H4 (cell line): ENCODE data around the gene PPP1R2B. TPM values are rescaled to one million over a fixed set of nuclear protein-coding genes. Genes with fewer than 3 reads are reported as not detected.
A peak's percentile ranks its signal among the peaks of the same experiment; 100 is the strongest.
"Not testable (repeated sequence)": the region's sequence is repeated elsewhere in the genome, so short reads cannot be mapped to it uniquely, and the experiment has no call there.

Experiments
- DNase-seq: peaks from one replicate; pipeline ENCODE4 v3.0.0-alpha.2; 2015; ENCODE audit warnings: low spot score
- total RNA-seq: library from RNA; depleted of rRNA; stranded (reverse); fragments of >200 nt; shearing (Covaris generic); gene quantifications from 2 replicates; pipeline ENCODE4 v1.2.3, GENCODE V29; 2014; rRNA removed

PPP1R2B gene
- total RNA-seq: 0.06 TPM in 1 of 2 replicates, not detected in the other

DNA sequence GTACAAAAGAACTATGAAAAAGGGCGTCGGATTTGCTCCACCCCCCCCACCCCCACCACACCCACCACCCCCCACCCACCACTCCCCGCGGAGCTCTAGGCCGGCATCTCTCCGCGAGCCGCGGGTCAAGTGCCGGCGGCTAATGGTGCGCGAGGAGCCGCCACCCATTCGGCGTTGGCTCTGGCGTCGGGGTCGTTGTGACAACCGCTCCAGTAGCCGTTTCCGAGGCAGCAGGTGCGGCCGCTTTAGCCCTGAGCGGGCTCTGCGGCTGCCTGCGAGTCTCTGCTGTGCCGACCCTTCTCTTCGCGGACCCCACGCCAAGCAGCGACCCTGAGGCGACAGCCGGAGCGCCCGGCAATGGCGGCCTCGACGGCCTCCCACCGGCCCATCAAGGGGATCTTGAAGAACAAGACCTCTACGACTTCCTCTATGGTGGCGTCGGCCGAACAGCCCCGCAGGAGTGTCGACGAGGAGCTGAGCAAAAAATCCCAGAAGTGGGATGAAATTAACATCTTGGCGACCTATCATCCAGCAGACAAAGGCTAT is at the start of gene PPP1R2B:
PPP1R2B (plus strand) TSS at position 90 of the 546 bp plus-strand sequence; CDS start at position 358, 268 bp downstream.
- no peak for DNase-seq

DNA sequence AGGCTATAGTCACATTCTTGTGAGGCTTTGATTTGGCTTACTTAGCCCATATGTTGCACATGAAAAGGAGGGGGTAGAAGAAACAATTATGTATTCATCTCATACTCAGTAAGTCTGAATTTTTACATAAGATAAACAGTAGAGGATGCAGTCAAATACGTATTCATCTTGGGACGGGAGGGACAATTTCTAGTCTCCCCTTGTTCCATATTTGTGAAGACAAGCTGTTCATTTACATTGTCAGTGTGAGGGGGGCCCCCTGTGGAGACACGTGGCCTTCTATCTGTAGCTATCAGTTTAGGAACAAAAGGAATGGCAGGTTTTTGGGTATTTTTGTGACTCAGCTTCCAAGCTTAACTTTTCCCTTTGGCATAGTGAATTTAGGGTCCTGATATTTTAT is 49.2 kb upstream of the PPP1R2B start:
- no peak for DNase-seq

- DNase-seq: no peak
These were observed 47.6 kb upstream of the PPP1R2B start for GRCh38 chr5:156802501-156802900.

DNA sequence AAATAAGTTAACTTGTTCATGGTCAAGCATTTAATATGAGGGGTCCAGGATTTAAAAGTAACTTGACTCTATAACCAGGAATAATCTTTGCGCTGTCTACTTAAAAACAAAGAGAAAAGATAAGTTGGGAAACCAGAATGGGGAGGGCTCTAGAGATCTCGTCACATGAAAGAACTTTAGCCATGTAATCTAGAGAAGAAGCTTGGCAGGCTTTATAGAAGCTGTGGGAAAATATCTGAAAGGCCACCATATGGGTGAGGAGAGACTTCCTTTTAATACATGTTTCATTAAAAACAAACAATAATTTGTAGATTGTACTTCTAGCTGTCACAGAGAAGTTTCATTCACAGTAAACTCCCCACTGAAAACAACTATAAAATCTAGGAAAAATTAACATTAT is 46.7 kb upstream of the PPP1R2B start:
- no peak for DNase-seq

- DNase-seq: no peak
These were observed 37.1 kb upstream of the PPP1R2B start for GRCh38 chr5:156812959-156813358.

- no peak for DNase-seq
These were observed 34.0 kb upstream of the PPP1R2B start for GRCh38 chr5:156815988-156816599.

GRCh38 chr5:156819537-156819936 is 30.6 kb upstream of the PPP1R2B start:
- DNase-seq: no peak

- no peak for DNase-seq
These were observed 30.0 kb upstream of the PPP1R2B start for GRCh38 chr5:156819967-156820581.

- DNase-seq: no peak
These were observed 25.9 kb upstream of the PPP1R2B start for GRCh38 chr5:156824241-156824640.

DNA sequence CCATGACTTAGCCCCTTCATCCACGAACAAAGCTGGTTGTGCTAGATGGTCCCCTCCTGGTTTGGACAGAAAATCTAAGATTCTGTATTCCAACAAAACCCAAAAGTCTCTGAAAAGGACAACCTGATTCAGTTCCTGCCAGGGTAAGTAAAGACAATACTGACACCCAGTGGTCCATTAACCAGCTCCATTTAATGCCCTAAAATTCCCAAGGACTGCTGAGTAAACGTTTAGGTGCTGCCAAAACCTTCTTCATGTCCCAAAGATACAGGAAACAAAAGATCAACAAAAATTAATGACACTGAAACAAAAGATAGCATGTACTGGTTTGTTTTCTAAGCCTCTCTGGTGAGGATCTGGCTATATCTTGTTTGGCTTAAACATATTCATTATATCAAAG is 25.3 kb upstream of the PPP1R2B start:
- peak; percentile 5 for DNase-seq

- no peak for DNase-seq
These were observed 24.4 kb upstream of the PPP1R2B start for GRCh38 chr5:156825688-156826087.

GRCh38 chr5:156826150-156826549 is 23.9 kb upstream of the PPP1R2B start:
- DNase-seq: no peak

- no peak for DNase-seq
These were observed 15.2 kb upstream of the PPP1R2B start for GRCh38 chr5:156834916-156835315.

GRCh38 chr5:156835905-156836304 is 14.2 kb upstream of the PPP1R2B start:
- DNase-seq: no peak

DNA sequence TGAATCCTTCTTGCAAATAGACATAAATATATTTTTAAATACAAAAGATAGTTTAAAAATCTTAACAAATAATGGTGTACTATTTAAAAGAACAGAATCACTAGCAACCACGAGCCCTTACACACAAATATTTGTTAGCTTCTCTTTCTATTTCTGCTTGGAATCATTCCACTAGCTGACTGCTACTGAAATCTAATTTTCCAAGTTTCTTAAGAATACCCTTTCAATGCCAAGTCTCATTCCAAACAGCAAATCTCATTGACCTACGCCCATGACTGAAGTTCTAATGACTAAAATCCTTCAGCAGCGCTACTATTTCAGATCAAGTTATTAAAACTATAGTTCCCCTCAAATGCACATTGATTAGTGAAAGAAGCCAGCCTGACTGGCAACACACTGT is 13.2 kb upstream of the PPP1R2B start:
- no peak for DNase-seq

DNA sequence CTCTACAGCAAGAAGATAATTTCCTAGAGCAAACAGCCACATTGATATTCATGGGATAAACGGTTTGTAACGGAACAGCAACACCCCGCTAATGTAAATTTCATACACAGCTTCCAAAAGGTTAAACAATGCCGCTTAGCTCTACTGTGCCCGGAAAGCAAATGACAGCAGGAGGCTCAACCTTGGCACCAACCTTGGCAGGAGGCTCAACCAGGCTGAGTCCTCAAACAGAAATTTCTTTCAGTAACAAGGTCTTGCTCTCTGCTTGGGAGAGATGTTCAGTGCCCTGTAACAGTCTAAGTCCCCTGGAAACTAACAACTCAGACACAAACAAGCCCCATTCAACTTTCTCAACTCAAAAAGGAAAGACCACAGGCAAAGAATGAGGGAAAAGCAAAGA is 11.1 kb upstream of the PPP1R2B start:
- no peak for DNase-seq

DNA sequence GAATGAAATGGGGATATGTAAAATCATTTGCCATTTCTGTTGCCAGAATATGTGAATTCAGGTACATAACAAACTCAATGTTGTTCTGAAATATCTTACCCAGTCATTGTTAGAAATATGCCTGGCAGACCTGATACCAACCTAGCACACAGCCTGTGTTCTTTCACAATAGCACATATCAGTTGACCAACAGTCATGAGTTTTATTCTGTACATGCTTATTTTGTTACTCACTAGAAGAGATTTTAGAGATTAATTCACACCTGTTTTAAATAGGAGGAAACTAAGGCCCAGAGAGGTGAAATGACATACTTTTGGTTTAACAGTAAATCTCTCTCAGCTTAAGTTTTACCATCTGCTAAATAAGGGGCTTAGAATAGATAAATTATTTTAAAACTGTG is 8.4 kb upstream of the PPP1R2B start:
- no peak for DNase-seq

DNA sequence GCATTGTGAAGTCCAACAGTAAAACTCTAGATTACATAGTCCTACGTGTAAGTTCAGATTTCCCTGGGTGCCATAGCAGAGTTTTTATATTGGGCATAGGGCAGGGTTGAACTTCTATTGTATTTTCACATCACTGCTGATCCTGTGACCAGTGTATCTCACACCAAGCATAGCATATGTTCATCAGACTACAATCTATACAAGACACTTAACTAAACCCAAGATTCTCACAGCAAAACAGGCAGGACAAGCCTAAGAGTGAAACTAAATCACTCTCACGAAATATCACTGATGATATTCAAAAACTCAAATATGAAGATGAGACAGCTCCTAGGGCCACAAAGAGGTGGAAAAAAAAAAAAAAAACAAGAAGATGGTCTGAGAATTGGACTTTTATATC is 3.2 kb upstream of the PPP1R2B start:
- DNase-seq: no peak

DNA sequence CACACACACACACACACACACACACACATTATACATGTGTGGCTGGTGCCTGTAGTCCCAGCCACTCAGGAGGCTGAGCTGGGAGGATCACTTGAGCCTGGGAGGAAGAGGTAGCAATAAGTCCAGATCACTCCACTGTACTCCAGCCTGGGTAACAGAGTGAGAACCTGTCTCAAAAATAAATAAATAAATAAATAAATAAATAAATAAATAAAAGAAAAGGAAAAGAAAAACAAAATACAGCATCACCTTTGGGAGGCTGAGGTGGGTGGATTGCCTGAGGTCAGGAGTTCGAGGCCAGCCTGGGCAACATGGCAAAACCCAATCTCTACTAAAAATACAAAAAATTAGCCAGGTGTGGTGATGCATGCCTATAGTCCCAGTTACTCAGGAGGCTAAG is 1.6 kb upstream of the PPP1R2B start:
- not testable (repeated sequence) for DNase-seq

DNA sequence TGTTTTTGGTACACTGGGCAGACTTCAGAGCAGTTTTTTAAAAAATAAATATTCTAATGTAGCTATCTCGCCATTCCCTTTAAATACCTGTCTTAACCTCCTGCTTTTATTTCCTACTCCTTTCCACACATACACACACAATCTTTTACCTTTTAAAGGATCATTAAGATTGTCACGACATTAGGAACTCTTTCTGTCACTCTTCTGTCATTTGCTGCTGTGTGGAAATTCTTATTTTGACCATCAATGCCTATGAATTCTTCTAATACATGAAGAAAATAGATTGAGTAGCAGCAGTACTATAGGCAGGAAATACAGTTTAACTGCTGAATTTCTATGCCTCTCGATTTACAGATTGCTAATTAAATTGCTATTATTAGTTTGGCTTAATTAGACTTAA is 1.8 kb downstream of the PPP1R2B start:
- no peak for DNase-seq

- not testable (repeated sequence) for DNase-seq
These were observed 3.0 kb downstream of the PPP1R2B start for GRCh38 chr5:156853055-156853454.

DNA sequence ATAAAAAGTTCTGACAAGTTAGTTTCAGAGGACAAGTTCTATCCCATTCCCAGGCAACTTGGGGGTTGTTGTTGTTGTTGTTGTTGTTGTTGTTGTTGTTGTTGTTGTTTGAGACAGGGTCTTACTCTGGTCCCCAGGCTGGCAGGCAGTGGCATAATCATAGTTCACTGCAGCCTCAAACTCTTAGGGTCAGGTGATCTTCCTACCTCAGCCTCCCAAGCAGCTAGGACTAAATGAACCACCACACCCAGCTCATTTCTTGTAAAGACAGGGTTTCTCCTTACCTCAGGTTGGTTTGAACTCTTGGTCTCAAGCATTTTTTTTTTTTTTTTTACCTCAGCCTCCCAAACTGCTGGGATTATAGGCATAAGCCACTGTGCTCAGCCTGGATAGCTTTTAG is 15.3 kb downstream of the PPP1R2B start:
- no peak for DNase-seq

- DNase-seq: no peak
These were observed 20.4 kb downstream of the PPP1R2B start for GRCh38 chr5:156870498-156870839.

DNA sequence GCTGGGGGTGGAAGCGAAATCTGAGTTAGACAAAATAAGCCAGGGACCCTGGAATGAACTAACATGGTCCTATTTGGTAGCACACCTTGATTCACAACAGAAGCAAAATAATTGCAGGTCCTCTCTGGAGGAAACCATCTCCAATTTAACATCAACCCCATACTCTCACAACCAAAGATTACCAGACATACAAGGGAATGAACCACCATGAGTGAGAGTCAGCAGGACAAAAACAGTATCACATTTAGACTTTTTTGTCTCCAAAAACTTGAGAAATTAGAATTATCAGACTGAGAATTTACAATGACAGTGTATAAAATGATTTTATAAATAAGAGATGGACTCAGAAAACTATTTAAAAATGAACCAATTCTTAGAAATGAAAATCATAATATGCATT is 21.1 kb downstream of the PPP1R2B start:
- no peak for DNase-seq
